ENCODE results near the gene B3GNT2.
A peak's percentile ranks its signal among the peaks of the same experiment; 100 is the strongest.

Gene B3GNT2

GRCh38 chr2:62175728-62176127 lies 20.2 kb upstream of the B3GNT2 start:
- no peaks in the 10 kb centered on the region for H3K27me3 ChIP-seq
- no peak for TF ChIP-seq CTCF (IDR thresholded peaks at IDR 0.05; ENCODE audit: low read depth, low read length)
- peak; percentile 36 for DNase-seq
- H3K4me1 ChIP-seq, result no peaks in the 10 kb centered on the region; the same call in 1 of the 2 replicates
- H3K4me3 ChIP-seq (ENCODE audit: low read depth, low read length), result peak overlapping the region; percentile 6; the same call in 1 of the 2 replicates
- H3K36me3 ChIP-seq, result no peaks in the 10 kb centered on the region
- no peaks in the 10 kb centered on the region for H3K9me3 ChIP-seq

GRCh38 chr2:62176801-62177200 lies 19.1 kb upstream of the B3GNT2 start:
- Histone ChIP-seq H3K36me3 (no peaks in the 10 kb centered on the region), H3K9me3 (no peaks in the 10 kb centered on the region), H3K4me1 (no peaks in the 10 kb centered on the region; the same call in 1 of the 2 replicates), H3K27me3 (no peaks in the 10 kb centered on the region), H3K4me3 (ENCODE audit: low read depth, low read length) (no peak overlapping the region)
- no peak for DNase-seq
- no peak for TF ChIP-seq CTCF (IDR thresholded peaks at IDR 0.05; ENCODE audit: low read depth, low read length)

GRCh38 chr2:62177392-62178049 lies 18.4 kb upstream of the B3GNT2 start:
- Histone ChIP-seq H3K36me3 (no peaks in the 10 kb centered on the region), H3K27me3 (no peaks in the 10 kb centered on the region), H3K4me3 (ENCODE audit: low read depth, low read length) (no peak overlapping the region), H3K4me1 (no peaks in the 10 kb centered on the region; the same call in 1 of the 2 replicates), H3K9me3 (no peaks in the 10 kb centered on the region)
- DNase-seq, result no peak
- TF ChIP-seq CTCF (IDR thresholded peaks at IDR 0.05; ENCODE audit: low read depth, low read length), result no peak

GRCh38 chr2:62178741-62179271 lies 17.1 kb upstream of the B3GNT2 start:
- Histone ChIP-seq H3K36me3 (no peaks in the 10 kb centered on the region), H3K9me3 (no peaks in the 10 kb centered on the region), H3K4me1 (no peaks in the 10 kb centered on the region; the same call in 1 of the 2 replicates), H3K4me3 (ENCODE audit: low read depth, low read length) (no peak overlapping the region), H3K27me3 (no peaks in the 10 kb centered on the region)
- TF ChIP-seq CTCF (IDR thresholded peaks at IDR 0.05; ENCODE audit: low read depth, low read length), result no peak
- no peak for DNase-seq

- H3K4me1 ChIP-seq, result no peaks in the 10 kb centered on the region; the same call in 1 of the 2 replicates
- DNase-seq, result no peak
- no peak overlapping the region for H3K4me3 ChIP-seq (ENCODE audit: low read depth, low read length)
- no peaks in the 10 kb centered on the region for H3K9me3 ChIP-seq
- no peak for TF ChIP-seq CTCF (IDR thresholded peaks at IDR 0.05; ENCODE audit: low read depth, low read length)
- no peaks in the 10 kb centered on the region for H3K27me3 ChIP-seq
- H3K36me3 ChIP-seq, result no peaks in the 10 kb centered on the region
Measured at GRCh38 chr2:62180975-62181374, 14.9 kb upstream of the B3GNT2 start.

GRCh38 chr2:62181843-62182242 lies 14.1 kb upstream of the B3GNT2 start:
- Histone ChIP-seq H3K4me1 (no peaks in the 10 kb centered on the region; the same call in 1 of the 2 replicates), H3K4me3 (ENCODE audit: low read depth, low read length) (no peak overlapping the region), H3K36me3 (no peaks in the 10 kb centered on the region), H3K9me3 (no peaks in the 10 kb centered on the region), H3K27me3 (no peaks in the 10 kb centered on the region)
- DNase-seq, result no peak
- TF ChIP-seq CTCF (IDR thresholded peaks at IDR 0.05; ENCODE audit: low read depth, low read length), result no peak
